ENCODE data around the gene ZNF432.
"Not testable (repeated sequence)": the region's sequence is repeated elsewhere in the genome, so short reads cannot be mapped to it uniquely, and the experiment has no call there.

Gene ZNF432

DNA sequence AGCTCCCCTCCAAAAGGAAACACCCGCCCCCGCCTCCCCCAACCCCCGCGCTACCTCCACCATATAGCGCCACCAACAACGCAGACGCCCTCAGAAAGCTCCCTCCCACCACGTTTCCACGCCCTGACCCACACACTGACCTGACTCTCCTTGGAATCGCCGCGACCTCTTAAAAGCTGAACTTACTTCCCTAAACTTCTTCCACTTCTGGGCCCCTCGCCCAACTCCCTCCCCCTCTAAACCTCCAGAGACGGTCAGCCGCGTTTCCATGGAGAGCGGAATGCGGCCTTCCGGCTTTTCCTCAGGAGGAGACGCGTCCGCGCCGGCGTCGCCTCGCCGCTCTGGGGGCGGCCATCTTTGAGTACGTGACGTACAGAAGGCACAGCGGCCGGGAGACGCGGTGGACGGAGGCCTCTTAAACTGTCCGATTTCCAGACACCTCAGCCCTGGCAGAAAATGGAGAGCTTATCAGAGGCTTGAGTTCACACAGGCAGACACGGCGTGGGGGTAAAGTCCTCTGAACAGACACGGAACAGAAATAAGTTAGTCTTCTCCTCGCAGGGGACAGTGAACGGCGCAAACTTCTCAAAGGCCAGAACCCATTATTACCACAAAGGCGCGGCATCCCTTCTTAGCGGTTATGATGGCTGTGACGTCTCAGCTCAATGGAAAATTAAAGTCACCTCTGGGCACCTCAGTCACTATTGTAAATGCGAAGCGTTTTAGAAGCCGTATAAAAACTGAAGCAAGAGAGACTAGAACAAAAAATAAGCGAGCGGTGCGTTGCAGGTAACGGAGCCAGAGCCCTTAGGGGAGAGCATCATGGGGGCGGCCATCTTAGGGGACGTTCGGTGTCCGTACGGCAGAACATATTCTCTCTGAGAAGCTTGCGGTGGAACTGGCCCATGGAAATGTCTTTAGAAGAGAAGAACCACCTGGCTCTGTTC, at the start of gene ZNF432:
ZNF432 (minus strand) TSS at position 284 of the 947 bp plus-strand sequence. CDS start 1,970 bp downstream, outside the sequence.
- peak; percentile 61 to 79 (median 66) for DNase-seq (ENCODE audit: low read depth in 3 of 3)

DNA sequence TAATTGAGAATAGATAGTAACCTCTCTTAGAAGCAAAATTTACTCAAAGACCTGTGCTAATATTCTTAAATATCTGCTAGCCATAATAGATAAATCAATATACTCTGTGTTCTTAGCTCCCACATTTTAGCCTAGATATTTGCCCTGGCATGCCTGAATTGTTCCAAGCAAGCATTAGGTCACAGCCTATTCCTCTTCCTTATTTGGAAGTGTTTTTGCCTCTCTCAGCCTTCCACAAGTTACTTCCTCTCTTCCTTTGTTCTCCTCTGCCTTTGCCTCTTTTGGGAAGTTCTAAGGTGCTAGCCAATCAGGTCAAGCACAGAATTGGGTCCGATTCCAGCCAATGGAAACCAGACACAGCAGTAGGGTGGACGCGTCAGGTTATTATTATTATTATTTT, 47.8 kb upstream of the ZNF432 start:
- not testable (repeated sequence) for DNase-seq (ENCODE audit: low read depth in 3 of 3)

DNA sequence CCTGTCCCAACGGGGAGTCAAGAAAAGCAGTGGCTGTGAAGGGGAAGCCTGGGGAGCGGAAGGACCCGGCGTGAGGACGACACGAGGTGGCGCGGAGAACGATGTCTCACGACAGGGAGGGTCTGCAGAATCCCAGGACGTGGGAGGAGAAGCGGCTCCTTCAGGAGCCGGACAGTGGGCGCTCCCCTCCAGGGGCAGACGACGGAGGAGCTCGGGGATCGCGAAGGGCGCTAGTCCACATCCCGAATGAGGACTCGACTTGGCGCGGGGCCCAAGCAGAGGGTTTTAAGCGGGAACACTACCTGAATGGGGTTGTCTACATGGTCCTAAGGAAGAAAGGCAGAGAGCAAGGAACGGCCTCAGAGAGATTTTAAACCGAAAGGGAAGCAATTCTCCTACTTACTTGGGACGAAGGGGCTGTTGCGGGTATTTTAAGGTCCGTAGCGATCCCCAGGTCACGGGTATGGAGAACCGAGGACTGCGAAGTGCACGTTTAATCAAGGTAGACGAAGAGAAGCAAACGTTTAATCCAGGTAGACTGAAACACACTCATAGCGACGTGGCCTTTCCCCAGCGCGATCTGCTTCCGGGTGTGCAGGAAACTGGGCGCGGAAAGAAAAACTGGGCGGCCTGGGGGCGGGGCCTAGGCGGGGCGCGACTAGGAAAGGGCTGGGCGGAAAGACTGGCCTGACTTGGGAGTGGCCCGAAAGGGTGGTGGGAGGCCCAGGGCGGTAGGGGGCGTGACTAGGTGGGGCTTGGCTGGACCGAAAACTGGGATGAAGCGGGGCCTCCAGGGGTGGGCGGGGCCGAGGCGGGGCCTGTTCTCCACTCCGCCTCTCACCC, 46.8 kb upstream of the ZNF432 start, which contains the start of gene ZNF841:
ZNF841 (minus strand) TSS at position 594 of the 843 bp plus-strand sequence. CDS start 10,964 bp downstream, outside the sequence.
- DNase-seq (ENCODE audit: low read depth in 3 of 3): peak; percentile 70 to 87 (median 72)

DNA sequence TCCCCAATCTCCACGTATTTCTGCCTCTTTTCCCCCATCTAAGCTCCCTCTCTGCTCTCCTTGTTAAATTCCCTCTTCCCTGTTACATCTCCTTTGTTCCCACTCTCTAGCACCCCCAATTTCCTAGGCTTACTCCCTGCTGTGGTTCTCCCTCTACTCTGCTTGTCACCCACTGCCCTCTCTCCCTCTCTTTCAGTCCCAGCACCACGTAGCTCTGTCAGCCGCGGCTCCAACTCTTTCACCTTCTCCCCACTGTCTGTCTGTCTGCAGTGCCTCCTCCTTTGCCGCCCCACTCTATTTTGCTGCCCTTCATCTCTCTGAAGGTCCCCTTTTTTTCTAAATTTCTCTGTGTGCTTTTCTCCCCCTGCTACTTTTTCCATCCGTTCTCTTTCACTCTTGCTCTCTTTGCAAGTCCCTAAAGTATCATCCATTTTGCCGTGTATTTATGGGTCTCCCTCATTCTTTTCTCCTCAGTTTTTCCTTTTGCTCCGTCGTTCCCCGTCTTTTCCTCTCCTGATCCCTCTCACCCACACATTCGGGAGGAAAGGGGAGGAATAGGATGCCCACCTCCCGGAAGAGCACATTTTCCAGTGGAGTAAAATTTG, 46.0 kb upstream of the ZNF432 start:
- no peak for DNase-seq (ENCODE audit: low read depth in 3 of 3)

DNA sequence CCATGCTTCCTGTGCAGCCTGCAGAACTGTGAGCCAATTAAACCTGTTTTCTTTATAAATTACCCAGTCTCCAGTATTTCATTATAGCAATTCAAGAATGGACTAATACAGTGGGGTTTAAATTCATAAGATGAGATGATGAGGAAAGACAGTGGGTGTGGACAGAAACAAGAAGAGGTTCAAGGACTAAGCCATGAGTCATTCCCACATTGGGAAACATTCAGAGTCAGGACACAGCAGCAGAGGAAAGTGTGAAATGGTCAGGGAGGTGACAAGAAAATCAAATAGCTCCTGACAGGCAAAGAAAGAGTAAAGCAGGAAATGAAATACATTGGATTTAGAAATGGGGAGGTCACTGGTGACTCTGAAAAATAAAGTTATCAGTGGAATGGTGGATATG, 37.8 kb upstream of the ZNF432 start:
- no peak for DNase-seq (ENCODE audit: low read depth in 3 of 3)

DNA sequence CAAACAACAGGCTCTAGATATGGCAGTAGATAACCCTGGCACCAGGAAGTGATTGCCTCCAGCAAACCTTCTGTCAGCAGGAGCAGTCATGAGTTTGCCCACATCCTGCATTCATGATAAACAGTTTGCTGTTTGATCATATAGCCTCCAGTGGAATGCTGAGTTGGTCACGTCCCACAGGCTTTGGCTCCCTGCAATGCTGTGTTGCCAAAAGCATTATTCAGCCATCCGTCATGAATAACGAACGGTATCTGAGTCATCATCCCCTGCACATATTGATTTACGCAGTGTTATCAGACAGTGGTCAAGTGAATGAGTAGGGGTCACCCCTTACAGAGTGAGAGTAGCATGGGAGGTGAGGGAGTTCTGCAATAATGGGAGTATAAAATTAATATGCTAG, 21.9 kb upstream of the ZNF432 start:
- DNase-seq (ENCODE audit: low read depth in 3 of 3): no peak

DNA sequence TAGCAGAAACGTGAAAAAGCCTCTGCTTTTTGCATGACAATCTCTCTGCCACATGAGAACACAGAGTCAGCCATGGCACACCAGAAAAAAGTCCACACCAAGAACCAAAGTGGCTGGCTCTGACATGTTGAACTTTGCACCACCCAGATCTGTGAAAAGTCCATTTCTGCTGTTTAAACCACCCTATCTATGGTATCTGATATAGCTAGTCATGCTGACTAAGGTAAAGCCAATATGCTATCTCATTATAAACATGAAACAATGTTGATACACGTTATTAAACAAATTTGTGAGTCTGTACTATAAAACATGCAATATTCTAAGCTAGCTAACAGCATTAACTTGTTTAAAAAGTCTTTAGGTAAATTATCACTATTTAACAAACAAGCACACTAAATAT, 21.0 kb upstream of the ZNF432 start:
- DNase-seq (ENCODE audit: low read depth in 3 of 3): no peak

DNA sequence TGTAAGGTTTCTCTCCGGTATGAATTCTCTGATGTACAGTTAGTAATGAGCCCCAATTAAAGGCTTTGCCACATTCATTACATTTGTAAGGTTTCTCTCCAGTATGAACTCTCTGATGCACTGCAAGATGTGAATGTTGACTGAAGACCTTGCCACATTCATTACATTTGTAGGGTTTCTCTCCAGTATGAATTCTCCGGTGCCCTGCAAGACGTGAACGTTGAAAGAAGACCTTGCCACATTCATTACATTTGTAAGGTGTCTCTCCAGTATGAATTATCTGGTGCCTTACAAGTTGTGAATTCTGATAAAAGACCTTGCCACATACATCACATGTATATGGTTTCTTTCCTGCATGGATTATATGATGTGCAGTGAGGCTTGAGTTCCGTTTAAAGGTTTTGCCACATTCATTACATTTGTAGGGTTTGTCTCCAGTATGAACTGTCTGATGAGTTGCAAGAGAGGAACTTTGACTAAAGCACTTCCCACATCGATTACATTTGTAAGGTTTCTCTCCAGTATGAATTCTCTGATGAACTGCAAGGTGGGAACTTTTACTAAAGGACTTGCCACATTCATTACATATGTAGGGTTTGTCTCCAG, 17.7 kb upstream of the ZNF432 start:
- DNase-seq (ENCODE audit: low read depth in 3 of 3): no peak

DNA sequence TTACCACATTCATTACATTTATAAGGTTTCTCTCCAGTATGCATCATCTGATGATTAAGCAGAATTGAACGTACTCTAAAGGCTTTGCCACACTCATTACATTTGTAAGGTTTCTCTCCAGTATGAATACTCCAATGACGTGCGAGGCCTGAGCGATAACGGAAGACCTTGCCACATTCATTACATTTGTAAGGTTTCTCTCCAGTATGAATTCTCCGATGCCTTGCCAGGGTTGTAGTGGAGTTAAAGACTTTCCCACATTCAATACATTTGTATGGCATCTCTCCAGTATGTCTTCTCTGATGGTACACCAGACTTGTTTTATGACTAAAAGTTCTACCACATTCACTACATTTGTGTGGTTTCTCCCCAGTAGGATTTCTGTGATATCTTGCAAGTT, 16.8 kb upstream of the ZNF432 start:
- no peak for DNase-seq (ENCODE audit: low read depth in 3 of 3)

DNA sequence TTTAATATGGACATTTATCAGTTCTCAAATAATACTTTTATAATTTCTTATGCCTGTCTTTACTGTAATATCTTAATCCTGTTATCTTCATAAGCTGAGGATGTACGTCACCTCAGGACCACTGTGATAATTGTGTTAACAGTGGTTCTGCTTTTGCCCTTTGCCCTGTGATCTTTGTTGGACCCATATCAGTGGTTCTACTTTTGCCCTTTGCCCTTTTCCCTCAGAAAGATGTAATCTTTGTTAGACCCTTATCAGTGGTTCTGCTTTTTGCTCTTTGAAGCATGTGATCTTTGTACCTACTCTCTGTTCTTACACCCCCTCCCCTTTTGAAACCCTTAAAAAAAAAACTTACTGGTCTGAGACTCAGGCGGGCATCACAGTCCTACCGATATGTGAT, 7.8 kb upstream of the ZNF432 start:
- DNase-seq (ENCODE audit: low read depth in 3 of 3): not testable (repeated sequence)

DNA sequence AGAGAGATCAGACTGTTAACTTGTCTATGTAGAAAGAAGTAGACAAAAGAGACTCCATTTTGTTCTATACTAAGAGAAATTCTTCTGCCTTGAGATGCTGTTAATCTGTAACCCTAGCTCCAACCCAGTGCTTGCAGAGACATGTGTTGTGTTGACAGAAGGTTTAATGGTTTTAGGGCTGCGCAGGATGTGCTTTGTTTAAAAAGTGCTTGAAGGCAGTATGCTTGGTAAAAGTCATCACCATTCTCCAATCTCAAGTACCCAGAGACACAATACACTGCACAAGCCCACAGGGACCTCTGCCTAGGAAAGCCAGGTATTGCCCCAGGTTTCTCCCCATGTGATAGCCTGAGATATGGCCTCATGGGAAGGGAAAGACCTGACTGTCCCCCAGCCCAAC, 3.1 kb upstream of the ZNF432 start:
- DNase-seq (ENCODE audit: low read depth in 3 of 3): not testable (repeated sequence)

DNA sequence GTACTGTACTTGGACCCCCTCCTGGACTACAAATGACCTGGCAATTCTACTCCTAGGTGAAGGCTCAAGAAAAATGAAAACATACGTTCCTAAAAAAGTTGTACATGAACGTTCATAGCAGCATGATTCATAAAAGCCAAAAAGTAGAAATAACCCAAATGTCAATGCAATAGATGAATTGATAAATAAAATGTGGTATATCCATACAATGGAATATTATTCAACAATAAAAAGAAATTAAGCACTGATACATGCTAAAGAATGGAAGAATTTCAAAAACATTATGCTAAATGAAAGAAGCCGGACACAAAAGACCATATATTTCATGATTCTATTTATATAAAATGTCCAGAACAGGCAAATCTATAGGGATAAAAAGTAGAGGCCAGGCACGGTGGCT, 9.5 kb downstream of the ZNF432 start:
- DNase-seq (ENCODE audit: low read depth in 3 of 3): no peak

DNA sequence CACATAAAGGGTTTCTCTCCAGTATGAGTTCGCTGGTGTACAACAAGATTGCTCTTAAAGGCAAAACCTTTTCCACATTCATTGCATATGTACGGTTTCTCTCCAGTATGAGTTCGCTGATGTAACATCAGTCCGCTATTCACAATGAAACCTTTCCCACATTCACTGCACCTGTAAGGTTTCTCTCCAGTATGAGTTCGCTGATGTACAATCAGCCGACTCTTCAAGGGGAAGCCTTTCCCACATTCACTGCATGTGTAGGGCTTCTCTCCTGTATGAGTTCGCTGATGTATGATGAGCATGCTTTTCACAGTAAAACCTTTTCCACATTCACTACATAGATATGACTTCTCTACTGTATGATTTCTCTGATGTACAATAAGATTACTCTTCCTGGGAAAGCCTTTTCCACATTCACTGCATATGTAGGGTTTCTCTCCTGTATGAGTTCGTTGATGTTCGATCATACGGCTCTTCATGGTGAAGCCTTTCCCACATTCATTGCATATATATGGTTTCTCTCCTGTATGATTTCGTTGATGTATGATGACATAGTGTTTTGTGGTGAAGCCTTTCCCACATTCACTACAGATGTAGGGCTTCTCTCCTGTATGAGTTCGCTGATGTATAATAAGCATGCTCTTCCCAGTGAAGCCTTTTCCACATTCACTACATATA, 14.4 kb downstream of the ZNF432 start:
- no peak for DNase-seq (ENCODE audit: low read depth in 3 of 3)

DNA sequence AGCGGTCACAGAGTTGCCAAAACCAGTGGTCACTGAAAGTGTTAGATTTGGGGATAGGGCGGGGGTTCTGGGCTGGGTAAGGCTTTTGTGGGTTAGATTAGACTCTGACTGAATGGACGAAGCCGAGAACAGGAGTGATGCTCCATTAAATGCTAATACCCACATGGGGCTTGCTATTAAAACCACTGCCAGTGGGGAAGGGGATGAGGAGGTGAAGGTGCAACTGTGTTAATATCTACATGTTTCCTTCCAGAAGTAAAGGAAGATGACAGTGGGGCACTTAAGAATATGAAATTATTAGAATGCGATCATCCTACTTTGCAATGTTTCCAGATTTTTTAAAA, 19.9 kb downstream of the ZNF432 start:
- no peak for DNase-seq (ENCODE audit: low read depth in 3 of 3)

DNA sequence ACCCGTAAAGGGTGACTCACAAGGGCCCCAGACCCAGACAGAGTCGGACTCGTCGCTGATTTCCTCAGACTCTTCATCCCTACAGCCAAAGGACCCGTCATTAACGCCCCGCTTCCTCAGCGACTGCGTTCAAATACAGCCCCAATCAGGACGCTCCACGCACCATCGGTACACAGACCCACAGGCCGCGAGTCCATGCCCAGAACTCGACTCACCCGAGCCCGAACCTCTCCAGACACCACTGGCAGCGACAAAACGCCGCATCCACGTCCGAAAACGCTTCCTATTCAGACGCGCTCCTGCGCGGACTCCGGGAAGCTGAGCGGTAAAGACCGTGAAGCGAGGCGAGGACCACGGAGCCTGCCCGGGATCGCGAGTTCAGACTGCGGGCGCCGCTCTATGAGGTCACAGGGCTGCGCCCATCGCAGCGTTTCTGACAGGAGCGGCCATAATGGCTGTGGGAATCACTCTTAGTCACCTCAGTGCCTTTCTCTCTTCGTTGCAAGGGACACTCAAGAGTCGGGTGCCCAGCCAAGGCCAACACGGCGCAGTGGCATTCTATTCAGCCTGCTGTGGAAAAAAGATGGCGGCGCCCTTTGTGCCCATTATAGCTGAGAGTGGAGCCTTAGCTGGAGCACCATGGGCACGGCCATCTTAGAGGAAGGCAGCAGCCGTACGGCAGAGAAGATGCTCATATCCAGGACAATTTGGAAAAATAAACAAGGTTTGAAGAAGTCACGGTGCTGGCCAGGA, 20.4 kb downstream of the ZNF432 start, which contains the start of gene ZNF614:
ZNF614 (minus strand) TSS at position 353 of the 753 bp plus-strand sequence. CDS start 2,634 bp downstream, outside the sequence.
- DNase-seq (ENCODE audit: low read depth in 3 of 3): peak; percentile 66 to 81 (median 67)

DNA sequence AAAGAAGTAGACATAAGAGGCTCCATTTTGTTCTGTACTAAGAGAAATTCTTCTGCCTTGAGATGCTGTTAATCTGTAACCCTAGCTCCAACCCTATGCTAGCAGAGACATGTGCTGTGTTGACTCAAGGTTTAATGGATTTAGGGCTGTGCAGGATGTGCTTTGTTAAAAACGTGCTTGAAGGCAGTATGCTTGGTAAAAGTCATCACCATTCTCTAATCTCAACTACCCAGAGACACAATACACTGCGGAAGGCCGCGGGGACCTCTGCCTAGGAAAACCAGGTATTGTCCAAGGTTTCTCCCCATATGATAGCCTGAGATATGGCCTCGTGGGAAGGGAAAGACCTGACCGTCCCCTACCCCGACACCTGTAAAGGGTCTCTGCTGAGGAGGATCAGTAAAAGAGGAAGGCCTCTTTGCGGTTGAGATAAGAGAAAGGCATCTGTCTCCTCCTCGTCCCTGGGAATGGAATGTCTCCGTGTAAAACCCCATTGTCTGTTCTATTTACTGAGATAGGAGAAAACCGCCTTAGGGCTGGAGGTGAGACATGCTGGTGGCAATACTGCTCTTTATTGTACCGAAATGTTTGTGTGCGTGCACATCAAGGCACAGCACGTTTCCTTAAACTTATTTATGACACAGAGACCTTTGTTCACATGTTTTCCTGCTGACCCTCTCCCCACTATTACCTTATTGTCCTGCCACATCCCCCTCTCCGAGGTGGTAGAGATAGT, 22.2 kb downstream of the ZNF432 start:
- not testable (repeated sequence) for DNase-seq (ENCODE audit: low read depth in 3 of 3)

DNA sequence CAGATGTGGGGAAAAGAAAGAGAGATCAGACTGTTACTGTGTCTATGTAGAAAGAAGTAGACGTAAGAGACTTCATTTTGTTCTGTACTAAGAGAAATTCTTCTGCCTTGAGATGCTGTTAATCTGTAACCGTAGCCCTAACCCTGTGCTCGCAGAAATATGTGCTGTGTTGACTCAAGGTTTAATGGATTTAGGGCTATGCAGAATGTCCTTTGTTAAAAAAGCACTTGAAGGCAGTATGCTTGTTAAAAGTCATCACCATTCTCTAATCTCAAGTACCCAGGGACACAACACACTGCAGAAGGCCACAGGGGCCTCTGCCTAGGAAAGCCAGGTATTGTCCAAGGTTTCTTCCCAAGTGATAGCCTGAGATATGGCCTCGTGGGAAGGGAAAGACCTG, 24.2 kb downstream of the ZNF432 start:
- DNase-seq (ENCODE audit: low read depth in 3 of 3): not testable (repeated sequence)

DNA sequence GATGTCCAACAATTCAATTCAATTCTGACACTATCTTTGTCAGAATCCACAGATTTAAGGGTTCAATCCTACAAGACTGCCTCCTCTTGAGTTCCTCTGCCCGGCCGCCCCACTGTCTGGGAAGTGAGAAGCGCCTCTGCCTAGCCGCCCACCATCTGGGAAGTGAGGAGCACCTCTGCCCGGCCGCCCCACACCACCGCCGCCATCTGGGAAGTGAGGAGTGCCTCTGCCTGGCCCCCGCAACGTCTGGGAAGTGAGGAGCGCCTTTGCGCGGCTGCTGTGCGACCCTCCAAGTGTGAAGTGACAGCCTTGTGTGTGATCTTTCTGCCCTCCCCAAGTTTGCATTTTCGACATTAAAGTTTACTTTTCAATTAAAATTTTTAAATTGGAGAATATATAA, 26.4 kb downstream of the ZNF432 start:
- no peak for DNase-seq (ENCODE audit: low read depth in 3 of 3)

DNA sequence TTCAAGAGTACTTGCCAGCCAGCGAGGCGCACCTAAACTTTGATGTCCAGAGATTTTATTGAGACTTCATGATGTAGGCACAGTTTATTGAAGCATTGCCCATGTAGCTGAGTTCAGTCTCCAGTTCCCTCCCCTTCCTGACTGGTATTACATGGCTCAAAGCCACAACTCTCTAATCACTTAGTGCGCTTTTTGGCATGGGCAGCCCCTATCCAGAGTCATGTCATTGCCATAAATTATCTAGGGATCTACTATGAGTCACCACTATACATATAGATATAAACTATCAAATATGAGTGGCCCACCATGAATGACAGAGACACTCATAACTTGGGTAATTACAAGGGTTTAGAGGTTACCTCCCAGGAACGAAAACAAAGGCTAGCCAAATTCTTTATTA, 28.1 kb downstream of the ZNF432 start:
- DNase-seq (ENCODE audit: low read depth in 3 of 3): no peak

Measured in stimulated activated CD4-positive, alpha-beta T cell treated with anti-CD3 and anti-CD28 coated beads, TNF-alpha, amount 100 ng/mL, for 24 hours (primary cell).